ENCODE measurements around the gene CD247.
"Not testable (repeated sequence)": the region's sequence is repeated elsewhere in the genome, so short reads cannot be mapped to it uniquely, and the experiment has no call there.

- TF ChIP-seq POLR2A (IDR thresholded peaks at IDR 0.05; ENCODE audit: low read length); GATA1 (IDR thresholded peaks at IDR 0.05; ENCODE audit: low read depth, low read length): not testable (repeated sequence)
Observed at GRCh38 chr1:167555072-167555471, 36.7 kb upstream of the CD247 start.

Data from erythroblast (primary cell).